ENCODE measurements around the gene NBPF3. TPM values are rescaled to one million over a fixed set of nuclear protein-coding genes. Genes with fewer than 3 reads are reported as not detected.

The NBPF3 gene
- polyA plus RNA-seq, 4 donors = 11.6 to 23.1 (median 17.1) TPM

- no peak for DNase-seq (ENCODE audit: low read depth in 4 of 4, low spot score in 3 of 4)
Measured at GRCh38 chr1:21492356-21492625, 52.4 kb downstream of the NBPF3 start.

- no peak for DNase-seq (ENCODE audit: low read depth in 4 of 4, low spot score in 3 of 4)
Measured at GRCh38 chr1:21494196-21494595, 54.3 kb downstream of the NBPF3 start.

- DNase-seq (ENCODE audit: low read depth in 4 of 4, low spot score in 3 of 4) = no peak
Measured at GRCh38 chr1:21495225-21495820, 55.4 kb downstream of the NBPF3 start.

- no peak for DNase-seq (ENCODE audit: low read depth in 4 of 4, low spot score in 3 of 4)
Measured at GRCh38 chr1:21496063-21496462, 56.1 kb downstream of the NBPF3 start.

GRCh38 chr1:21496886-21497285 lies 56.9 kb downstream of the NBPF3 start:
- no peak for DNase-seq (ENCODE audit: low read depth in 4 of 4, low spot score in 3 of 4)

GRCh38 chr1:21497466-21498061 lies 57.6 kb downstream of the NBPF3 start:
- peak in 3 of 4 donors; percentile 32 to 55 (median 46) for DNase-seq (ENCODE audit: low read depth in 4 of 4, low spot score in 3 of 4)

GRCh38 chr1:21499283-21499950 lies 59.5 kb downstream of the NBPF3 start:
- no peak for DNase-seq (ENCODE audit: low read depth in 4 of 4, low spot score in 3 of 4)

GRCh38 chr1:21503706-21504377 lies 63.9 kb downstream of the NBPF3 start:
- DNase-seq (ENCODE audit: low read depth in 4 of 4, low spot score in 3 of 4) = no peak

- no peak for DNase-seq (ENCODE audit: low read depth in 4 of 4, low spot score in 3 of 4)
Measured at GRCh38 chr1:21506804-21507203, 66.9 kb downstream of the NBPF3 start.

- DNase-seq (ENCODE audit: low read depth in 4 of 4, low spot score in 3 of 4) = no peak
Measured at GRCh38 chr1:21507511-21508270, 67.8 kb downstream of the NBPF3 start.

GRCh38 chr1:21508580-21509350 lies 68.8 kb downstream of the NBPF3 start:
- DNase-seq (ENCODE audit: low read depth in 4 of 4, low spot score in 3 of 4) = no peak

- DNase-seq (ENCODE audit: low read depth in 4 of 4, low spot score in 3 of 4) = no peak
Measured at GRCh38 chr1:21509351-21510112, 69.6 kb downstream of the NBPF3 start, which contains the start of gene ALPL. Gene ALPL, plus strand, starts transcription at chr1:21509423. Its CDS starts 44,659 bp downstream, at chr1:21554082.

- no peak for DNase-seq (ENCODE audit: low read depth in 4 of 4, low spot score in 3 of 4)
Measured at GRCh38 chr1:21510113-21510493, 70.2 kb downstream of the NBPF3 start.

- no peak for DNase-seq (ENCODE audit: low read depth in 4 of 4, low spot score in 3 of 4)
Measured at GRCh38 chr1:21510885-21511578, 71.1 kb downstream of the NBPF3 start.

GRCh38 chr1:21511579-21512522 lies 71.9 kb downstream of the NBPF3 start:
- DNase-seq (ENCODE audit: low read depth in 4 of 4, low spot score in 3 of 4) = no peak

GRCh38 chr1:21514245-21514644 lies 74.3 kb downstream of the NBPF3 start:
- DNase-seq (ENCODE audit: low read depth in 4 of 4, low spot score in 3 of 4) = no peak

GRCh38 chr1:21517161-21517589 lies 77.2 kb downstream of the NBPF3 start:
- DNase-seq (ENCODE audit: low read depth in 4 of 4, low spot score in 3 of 4) = no peak

Measured in left renal pelvis (tissue), 4 donors.